GM21526 (cell line): ENCODE results near the gene LHFPL6.

Source experiments
- ATAC-seq: cut with Tn5 transposase; IDR thresholded peaks from one replicate; pipeline ENCODE4 v1.9.1; 2021; ENCODE audit warnings: moderate library complexity; ENCODE audit not compliant: unreplicated experiment, low FRiP score

Gene LHFPL6

GRCh38 chr13:39399102-39399501 is 203.9 kb downstream of the LHFPL6 start:
- no peak for ATAC-seq

- ATAC-seq, result no peak
Observed at GRCh38 chr13:39397896-39398265, 205.1 kb downstream of the LHFPL6 start.

- no peak for ATAC-seq
Observed at GRCh38 chr13:39397226-39397895, 205.6 kb downstream of the LHFPL6 start.

GRCh38 chr13:39394796-39395678 is 208.0 kb downstream of the LHFPL6 start:
- ATAC-seq, result no peak

- no peak for ATAC-seq
Observed at GRCh38 chr13:39391761-39392160, 211.2 kb downstream of the LHFPL6 start.

- no peak for ATAC-seq
Observed at GRCh38 chr13:39389013-39389412, 214.0 kb downstream of the LHFPL6 start.

GRCh38 chr13:39385621-39386231 is 217.3 kb downstream of the LHFPL6 start:
- no peak for ATAC-seq

- no peak for ATAC-seq
Observed at GRCh38 chr13:39385154-39385553, 217.8 kb downstream of the LHFPL6 start.

GRCh38 chr13:39381456-39381855 is 221.5 kb downstream of the LHFPL6 start:
- no peak for ATAC-seq

- ATAC-seq, result no peak
Observed at GRCh38 chr13:39379667-39380655, 223.0 kb downstream of the LHFPL6 start.

- ATAC-seq, result peak; percentile 95
Observed at GRCh38 chr13:39379118-39379517, 223.9 kb downstream of the LHFPL6 start.

- ATAC-seq, result no peak
Observed at GRCh38 chr13:39378306-39378705, 224.7 kb downstream of the LHFPL6 start.

GRCh38 chr13:39377699-39378098 is 225.3 kb downstream of the LHFPL6 start:
- no peak for ATAC-seq

- ATAC-seq, result no peak
Observed at GRCh38 chr13:39376076-39376475, 226.9 kb downstream of the LHFPL6 start.

GRCh38 chr13:39375601-39376000 is 227.4 kb downstream of the LHFPL6 start:
- ATAC-seq, result no peak

- ATAC-seq, result no peak
Observed at GRCh38 chr13:39374741-39375189, 228.2 kb downstream of the LHFPL6 start.

- no peak for ATAC-seq
Observed at GRCh38 chr13:39373145-39373544, 229.8 kb downstream of the LHFPL6 start.

- ATAC-seq, result no peak
Observed at GRCh38 chr13:39371706-39372105, 231.3 kb downstream of the LHFPL6 start.

- no peak for ATAC-seq
Observed at GRCh38 chr13:39370554-39370953, 232.4 kb downstream of the LHFPL6 start.

- no peak for ATAC-seq
Observed at GRCh38 chr13:39370048-39370447, 232.9 kb downstream of the LHFPL6 start.
